GM12864 (cell line): ENCODE data around the gene COPG1.

ENCODE experiments used
- DNase-seq: peaks from one replicate; pipeline ENCODE4 v3.0.0-alpha.2; 2011; ENCODE audit warnings: low read depth
- H3K4me3 ChIP-seq: 2 replicates; pipeline ENCODE4 v1.5.1; 2011; ENCODE audit warnings: mild to moderate bottlenecking, low read depth, low read length, control low read depth
- CTCF ChIP-seq: IDR thresholded peaks from 2 replicates; pipeline ENCODE4 v1.5.1; 2011; ENCODE audit warnings: low read depth, mild to moderate bottlenecking, moderate library complexity, low read length, control low read depth, inconsistent platforms; ENCODE audit errors: missing control alignments

COPG1 gene

GRCh38 chr3:129278439-129278965 is 29.1 kb downstream of the COPG1 start, which contains the start of gene HMCES:
Gene HMCES, plus strand, starts transcription at chr3:129278870. Its CDS starts 863 bp downstream, at chr3:129279733.
- H3K4me3 ChIP-seq = peak within 1 kb of the TSS; percentile 71
- no peak for DNase-seq
- TF ChIP-seq CTCF = no peak

- TF ChIP-seq CTCF = no peak
- peak overlapping the region; percentile 71 for H3K4me3 ChIP-seq
- no peak for DNase-seq
These were observed 29.8 kb downstream of the COPG1 start for GRCh38 chr3:129278966-129279906.

GRCh38 chr3:129280183-129280582 is 30.8 kb downstream of the COPG1 start:
- peak overlapping the region; percentile 71; the same call in 1 of the 2 replicates for H3K4me3 ChIP-seq
- no peak for TF ChIP-seq CTCF
- no peak for DNase-seq

- TF ChIP-seq CTCF = no peak
- no peak overlapping the region for H3K4me3 ChIP-seq
- DNase-seq = no peak
These were observed 32.3 kb downstream of the COPG1 start for GRCh38 chr3:129281726-129282125.

GRCh38 chr3:129282727-129283327 is 33.4 kb downstream of the COPG1 start:
- DNase-seq = peak; percentile 89
- no peak for TF ChIP-seq CTCF
- H3K4me3 ChIP-seq = no peak overlapping the region; the same call in 1 of the 2 replicates

GRCh38 chr3:129286081-129286480 is 36.7 kb downstream of the COPG1 start:
- TF ChIP-seq CTCF = no peak
- DNase-seq = no peak
- no peak overlapping the region for H3K4me3 ChIP-seq
